ENCODE results near the gene KREMEN2.

DNA sequence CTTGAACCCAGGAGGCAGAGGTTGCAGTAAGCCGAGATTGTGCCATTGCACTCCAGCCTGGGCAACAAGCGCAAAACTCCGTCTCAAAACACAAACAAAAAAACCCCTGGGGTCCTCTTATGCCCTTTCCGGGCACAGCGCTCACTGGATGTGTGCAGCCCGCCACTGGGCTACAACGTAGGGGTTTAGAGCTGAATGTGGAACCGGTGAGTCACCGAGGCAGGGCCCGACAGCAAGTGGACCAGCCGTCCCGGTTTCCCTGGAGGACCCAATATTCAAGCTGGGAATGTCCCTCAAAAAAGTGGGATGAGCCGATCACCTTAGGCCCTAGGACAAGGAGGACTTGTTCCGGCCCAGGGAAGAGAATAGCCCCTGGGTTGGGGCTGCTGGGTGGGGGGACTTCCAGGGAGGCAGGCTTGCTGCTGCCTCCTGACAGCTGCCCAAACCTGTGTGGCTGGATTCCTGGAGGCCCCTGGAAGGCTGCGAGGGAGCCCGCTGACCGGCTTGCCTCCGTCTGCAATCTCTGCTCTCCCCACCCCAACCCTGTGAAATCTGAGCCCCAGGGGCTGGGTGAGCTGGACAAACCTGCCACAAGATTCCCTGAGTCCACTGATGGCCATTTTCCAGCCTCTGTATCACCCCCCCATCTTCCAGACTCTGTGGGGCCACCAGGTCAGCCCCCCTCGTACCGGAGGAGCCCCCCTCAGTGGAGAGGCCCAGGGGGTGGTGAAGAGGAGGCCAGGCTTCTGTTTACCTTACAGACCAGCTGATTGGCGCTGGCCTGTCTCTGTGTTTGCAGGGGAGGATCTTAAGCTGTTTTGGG, 45.7 kb downstream of the KREMEN2 start:
- TF ChIP-seq, protein P1, sequence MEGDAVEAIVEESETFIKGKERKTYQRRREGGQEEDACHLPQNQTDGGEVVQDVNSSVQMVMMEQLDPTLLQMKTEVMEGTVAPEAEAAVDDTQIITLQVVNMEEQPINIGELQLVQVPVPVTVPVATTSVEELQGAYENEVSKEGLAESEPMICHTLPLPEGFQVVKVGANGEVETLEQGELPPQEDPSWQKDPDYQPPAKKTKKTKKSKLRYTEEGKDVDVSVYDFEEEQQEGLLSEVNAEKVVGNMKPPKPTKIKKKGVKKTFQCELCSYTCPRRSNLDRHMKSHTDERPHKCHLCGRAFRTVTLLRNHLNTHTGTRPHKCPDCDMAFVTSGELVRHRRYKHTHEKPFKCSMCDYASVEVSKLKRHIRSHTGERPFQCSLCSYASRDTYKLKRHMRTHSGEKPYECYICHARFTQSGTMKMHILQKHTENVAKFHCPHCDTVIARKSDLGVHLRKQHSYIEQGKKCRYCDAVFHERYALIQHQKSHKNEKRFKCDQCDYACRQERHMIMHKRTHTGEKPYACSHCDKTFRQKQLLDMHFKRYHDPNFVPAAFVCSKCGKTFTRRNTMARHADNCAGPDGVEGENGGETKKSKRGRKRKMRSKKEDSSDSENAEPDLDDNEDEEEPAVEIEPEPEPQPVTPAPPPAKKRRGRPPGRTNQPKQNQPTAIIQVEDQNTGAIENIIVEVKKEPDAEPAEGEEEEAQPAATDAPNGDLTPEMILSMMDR (IDR thresholded peaks at IDR 0.05), result no peak
- no peak for TF ChIP-seq EP300 (IDR thresholded peaks at IDR 0.05)
